Neural cell (in vitro differentiated cells): ENCODE results near the gene HMGCLL1. TPM values are rescaled to one million over a fixed set of nuclear protein-coding genes. Genes with fewer than 3 reads are reported as not detected.

Experiments used
- H2AFZ ChIP-seq: fragments of 200-600, 300-800 bp; sonication (generic), shearing (Covaris generic); 2 replicates; pipeline ENCODE4 v1.6.0; 2014; ENCODE audit warnings: low read depth, mild to moderate bottlenecking, antibody characterized with exemption, low read length, moderate library complexity
- H3F3A ChIP-seq: fragments of 200-600 bp; shearing (Covaris generic); 2 replicates; pipeline ENCODE4 v1.6.1; 2016; ENCODE audit warnings: mild to moderate bottlenecking, moderate library complexity, mixed read lengths, antibody characterized with exemption, low read length; ENCODE audit not compliant: insufficient read depth, poor library complexity, severe bottlenecking
- H3K27ac ChIP-seq: fragments of 200-600, 300-800 bp; sonication (generic), shearing (Covaris generic); 2 replicates; pipeline ENCODE4 v1.5.1; 2014; ENCODE audit warnings: mild to moderate bottlenecking, low read length, moderate library complexity
- H3K27me3 ChIP-seq: fragments of 300-800, 200-600 bp; sonication (generic), shearing (Covaris generic); 2 replicates; pipeline ENCODE4 v1.6.0; 2014; ENCODE audit warnings: mild to moderate bottlenecking, low read depth, low read length, moderate library complexity; ENCODE audit not compliant: insufficient read depth
- H3K36me3 ChIP-seq: fragments of 300-800, 200-600 bp; sonication (generic), shearing (Covaris generic); 2 replicates; pipeline ENCODE4 v1.5.1; 2014; ENCODE audit warnings: mild to moderate bottlenecking, antibody characterized with exemption, low read length, moderate library complexity; ENCODE audit not compliant: insufficient read depth
- H3K4me2 ChIP-seq: fragments of 300-800, 200-600 bp; sonication (generic), shearing (Covaris generic); 2 replicates; pipeline ENCODE4 v1.6.0; 2014; ENCODE audit warnings: mild to moderate bottlenecking, low read length
- H3K4me3 ChIP-seq: fragments of 300-800, 200-600 bp; sonication (generic), shearing (Covaris generic); 2 replicates; pipeline ENCODE4 v1.5.1; 2014; ENCODE audit warnings: mild to moderate bottlenecking, low read length, moderate library complexity
- H3K79me2 ChIP-seq: fragments of 200-600 bp; shearing (Covaris generic); replicated peaks from 2 replicates; pipeline ENCODE4 v1.6.0; 2014; ENCODE audit warnings: mild to moderate bottlenecking, low read length, moderate library complexity; ENCODE audit not compliant: insufficient read depth
- H3K9ac ChIP-seq: fragments of 300-800, 200-600 bp; sonication (generic), shearing (Covaris generic); 2 replicates; pipeline ENCODE4 v1.6.1; 2016; ENCODE audit warnings: mild to moderate bottlenecking, low read length, mixed read lengths
- H3K9me2 ChIP-seq: fragments of 200-600 bp; shearing (Covaris generic); 2 replicates; pipeline ENCODE4 v1.6.1; 2016; ENCODE audit warnings: mild to moderate bottlenecking, low read length, mixed read lengths; ENCODE audit not compliant: insufficient read depth
- H3K9me3 ChIP-seq: fragments of 200-600, 300-800 bp; sonication (generic), shearing (Covaris generic); 2 replicates; pipeline ENCODE4 v1.6.1; 2016; ENCODE audit warnings: mild to moderate bottlenecking, mixed run types, low read length, moderate library complexity, mixed read lengths
- H4K20me1 ChIP-seq: fragments of 200-600 bp; shearing (Covaris generic); 2 replicates; pipeline ENCODE4 v1.6.1; 2016; ENCODE audit warnings: mild to moderate bottlenecking, mixed run types; ENCODE audit not compliant: insufficient read depth
- CTCF ChIP-seq: fragments of 450-650 bp; IDR thresholded peaks from 2 replicates; pipeline ENCODE4 v1.5.1; 2014; ENCODE audit warnings: antibody characterized with exemption, mild to moderate bottlenecking, moderate library complexity; ENCODE audit not compliant: poor library complexity, severe bottlenecking
- EP300 ChIP-seq: fragments of 450-650 bp; conservative IDR thresholded peaks from 2 replicates; pipeline ENCODE4 v1.6.1; 2014; ENCODE audit warnings: antibody characterized with exemption, mild to moderate bottlenecking, moderate library complexity; ENCODE audit not compliant: poor library complexity, severe bottlenecking
- EZH2 ChIP-seq: fragments of 200-600, 300-800 bp; shearing (Covaris generic), sonication (generic); IDR thresholded peaks from 2 replicates; pipeline ENCODE4 v1.6.1; 2014; ENCODE audit warnings: antibody characterized with exemption, low read length, borderline replicate concordance, mild to moderate bottlenecking; ENCODE audit not compliant: insufficient read depth, poor library complexity, severe bottlenecking
- MXI1 ChIP-seq: fragments of 450-650 bp; conservative IDR thresholded peaks from 2 replicates; pipeline ENCODE4 v1.6.1; 2014; ENCODE audit warnings: antibody characterized with exemption, mild to moderate bottlenecking; ENCODE audit not compliant: poor library complexity, severe bottlenecking
- POLR2AphosphoS5 ChIP-seq: IDR thresholded peaks from 2 replicates; pipeline ENCODE4 v1.6.1; 2012
- RAD21 ChIP-seq: fragments of 450-650 bp; conservative IDR thresholded peaks from 2 replicates; pipeline ENCODE4 v1.6.1; 2014; ENCODE audit warnings: antibody characterized with exemption, mild to moderate bottlenecking, moderate library complexity
- REST ChIP-seq: IDR thresholded peaks from 2 replicates; pipeline ENCODE4 v1.6.1; 2012; ENCODE audit warnings: borderline replicate concordance
- SMC3 ChIP-seq: fragments of 450-650 bp; conservative IDR thresholded peaks from 2 replicates; pipeline ENCODE4 v1.6.1; 2014; ENCODE audit warnings: antibody characterized with exemption, mild to moderate bottlenecking, moderate library complexity; ENCODE audit not compliant: poor library complexity
- TAF1 ChIP-seq: IDR thresholded peaks from 2 replicates; pipeline ENCODE4 v1.6.1; 2012; ENCODE audit warnings: low read depth
- polyA plus RNA-seq: library from polyadenylated mRNA; depleted of rRNA; stranded (reverse); fragments of >200 nt; gene quantifications from 2 replicates; pipeline ENCODE4 v1.2.3, GENCODE V29; 2014

The HMGCLL1 gene
- polyA plus RNA-seq, 1 donor from 2014 or later, result 59.7 TPM

- H3K9ac ChIP-seq, result no peak overlapping the region
- no peaks in the 10 kb centered on the region for H3K9me3 ChIP-seq
- no peak for TF ChIP-seq RAD21
- no peak for TF ChIP-seq EZH2
- no peak for TF ChIP-seq POLR2AphosphoS5
- TF ChIP-seq MXI1, result no peak
- TF ChIP-seq REST, result no peak
- TF ChIP-seq CTCF, result no peak
- TF ChIP-seq SMC3, result no peak
- TF ChIP-seq TAF1, result no peak
- TF ChIP-seq EP300, result no peak
- no peak overlapping the region for H3K4me3 ChIP-seq
- no peaks in the 10 kb centered on the region for H3K36me3 ChIP-seq
- no peak overlapping the region for H3K27ac ChIP-seq
- H3F3A ChIP-seq, result no peaks in the 10 kb centered on the region
- H3K4me2 ChIP-seq, result no peak overlapping the region
- H3K79me2 ChIP-seq, result no peaks in the 10 kb centered on the region
- no peaks in the 10 kb centered on the region for H4K20me1 ChIP-seq
- H2AFZ ChIP-seq, result no peak overlapping the region
- H3K27me3 ChIP-seq, result no peaks in the 10 kb centered on the region
- no peaks in the 10 kb centered on the region for H3K9me2 ChIP-seq
These were observed 62.3 kb downstream of the HMGCLL1 start for GRCh38 chr6:55516736-55517135.

GRCh38 chr6:55512904-55513303 is 66.1 kb downstream of the HMGCLL1 start:
- H3K36me3 ChIP-seq, result no peaks in the 10 kb centered on the region
- no peak overlapping the region for H3K4me2 ChIP-seq
- no peaks in the 10 kb centered on the region for H3F3A ChIP-seq
- no peak overlapping the region for H3K4me3 ChIP-seq
- H3K27me3 ChIP-seq, result no peaks in the 10 kb centered on the region
- no peak overlapping the region for H3K27ac ChIP-seq
- no peak for TF ChIP-seq POLR2AphosphoS5
- TF ChIP-seq EP300, result no peak
- no peak for TF ChIP-seq SMC3
- no peak for TF ChIP-seq REST
- TF ChIP-seq EZH2, result no peak
- TF ChIP-seq MXI1, result no peak
- no peak for TF ChIP-seq CTCF
- no peak overlapping the region for H3K9ac ChIP-seq
- no peaks in the 10 kb centered on the region for H3K9me3 ChIP-seq
- H3K79me2 ChIP-seq, result no peaks in the 10 kb centered on the region
- H3K9me2 ChIP-seq, result no peaks in the 10 kb centered on the region
- no peak overlapping the region for H2AFZ ChIP-seq
- H4K20me1 ChIP-seq, result no peaks in the 10 kb centered on the region
